Medulla oblongata (tissue), 1 donor: ENCODE results near the gene RSAD2.
"Not testable (repeated sequence)": the region's sequence is repeated elsewhere in the genome, so short reads cannot be mapped to it uniquely, and the experiment has no call there.

Experiments used
- DNase-seq: peaks from one replicate; pipeline ENCODE4 v3.0.0-alpha.2; 2015; ENCODE audit errors: extremely low spot score

RSAD2 gene

GRCh38 chr2:6926071-6926732 is 48.6 kb downstream of the RSAD2 start:
- no peak for DNase-seq

GRCh38 chr2:6927186-6927585 is 49.6 kb downstream of the RSAD2 start:
- DNase-seq, result no peak

- DNase-seq, result no peak
Observed at GRCh38 chr2:6927753-6928152, 50.2 kb downstream of the RSAD2 start.

GRCh38 chr2:6928452-6928851 is 50.9 kb downstream of the RSAD2 start:
- no peak for DNase-seq

GRCh38 chr2:6929196-6929819 is 51.7 kb downstream of the RSAD2 start:
- no peak for DNase-seq

GRCh38 chr2:6930923-6931647 is 53.5 kb downstream of the RSAD2 start:
- no peak for DNase-seq

GRCh38 chr2:6931753-6932152 is 54.2 kb downstream of the RSAD2 start:
- DNase-seq, result no peak

GRCh38 chr2:6932206-6932605 is 54.6 kb downstream of the RSAD2 start:
- no peak for DNase-seq

- DNase-seq, result peak; percentile 81
Observed at GRCh38 chr2:6932828-6933227, 55.3 kb downstream of the RSAD2 start.

- DNase-seq, result no peak
Observed at GRCh38 chr2:6933911-6934310, 56.3 kb downstream of the RSAD2 start.

- no peak for DNase-seq
Observed at GRCh38 chr2:6934345-6934744, 56.8 kb downstream of the RSAD2 start.

GRCh38 chr2:6934758-6935651 is 57.4 kb downstream of the RSAD2 start:
- DNase-seq, result no peak

GRCh38 chr2:6935652-6936020 is 58.1 kb downstream of the RSAD2 start:
- DNase-seq, result not testable (repeated sequence)

- DNase-seq, result no peak
Observed at GRCh38 chr2:6937157-6937556, 59.6 kb downstream of the RSAD2 start.

- no peak for DNase-seq
Observed at GRCh38 chr2:6937582-6937981, 60.0 kb downstream of the RSAD2 start.

GRCh38 chr2:6939071-6939470 is 61.5 kb downstream of the RSAD2 start:
- DNase-seq, result no peak

GRCh38 chr2:6940820-6941219 is 63.2 kb downstream of the RSAD2 start:
- no peak for DNase-seq

- DNase-seq, result peak; percentile 67
Observed at GRCh38 chr2:6941299-6942046, 63.9 kb downstream of the RSAD2 start.

- DNase-seq, result no peak
Observed at GRCh38 chr2:6942848-6943247, 65.3 kb downstream of the RSAD2 start.

GRCh38 chr2:6943523-6943922 is 65.9 kb downstream of the RSAD2 start:
- DNase-seq, result no peak

GRCh38 chr2:6943971-6944370 is 66.4 kb downstream of the RSAD2 start:
- no peak for DNase-seq
